Hepatocyte (in vitro differentiated cells): Measurements from ENCODE around the gene GOPC.

Source experiments
- CTCF ChIP-seq: fragments of 200-600 bp; sonication (generic); IDR thresholded peaks from 2 replicates; pipeline ENCODE4 v1.5.1; 2016; ENCODE audit warnings: antibody characterized with exemption, mild to moderate bottlenecking; ENCODE audit not compliant: poor library complexity
- EZH2 ChIP-seq: fragments of 200-600 bp; sonication (generic); IDR thresholded peaks from 2 replicates; pipeline ENCODE4 v1.6.1; 2016; ENCODE audit warnings: antibody characterized with exemption, mild to moderate bottlenecking, borderline replicate concordance
- EZH2phosphoT487 ChIP-seq: fragments of 200-600 bp; sonication (generic); IDR thresholded peaks from one replicate; pipeline ENCODE4 v1.6.1; 2018; ENCODE audit warnings: antibody characterized with exemption, mild to moderate bottlenecking, low read depth, moderate library complexity; ENCODE audit not compliant: unreplicated experiment, severe bottlenecking

DNA sequence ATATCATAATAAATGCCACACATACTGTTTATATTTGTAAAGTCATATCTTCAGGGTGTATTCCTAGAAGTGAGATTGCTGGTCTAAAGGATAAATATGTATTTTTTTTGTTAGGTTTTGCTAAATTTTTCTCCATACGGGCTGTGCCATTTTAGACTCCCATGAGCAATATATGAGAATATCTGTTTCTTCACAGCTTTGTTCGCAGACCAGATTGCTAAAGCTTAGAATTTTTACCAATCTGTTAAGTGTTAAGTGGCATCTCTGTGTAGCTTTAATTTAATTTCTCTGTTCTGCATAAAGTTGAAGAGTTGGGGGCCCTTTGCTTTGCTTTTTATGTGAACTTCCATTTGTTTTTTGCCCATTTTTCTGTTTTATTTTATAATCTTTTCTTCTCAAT is 40.7 kb upstream of the GOPC start:
- TF ChIP-seq CTCF (no peak), EZH2 (no peak), EZH2phosphoT487 (no peak)
